Hippocampal formation (tissue), 2 donors: ENCODE data around the gene CDK14.
A peak's percentile ranks its signal among the peaks of the same experiment; 100 is the strongest.

Source experiments
- DNase-seq, 2 donors: peaks; one replicate each; lab custom pipeline; 2025; lab: John Stamatoyannopoulos, UW

Gene CDK14

DNA sequence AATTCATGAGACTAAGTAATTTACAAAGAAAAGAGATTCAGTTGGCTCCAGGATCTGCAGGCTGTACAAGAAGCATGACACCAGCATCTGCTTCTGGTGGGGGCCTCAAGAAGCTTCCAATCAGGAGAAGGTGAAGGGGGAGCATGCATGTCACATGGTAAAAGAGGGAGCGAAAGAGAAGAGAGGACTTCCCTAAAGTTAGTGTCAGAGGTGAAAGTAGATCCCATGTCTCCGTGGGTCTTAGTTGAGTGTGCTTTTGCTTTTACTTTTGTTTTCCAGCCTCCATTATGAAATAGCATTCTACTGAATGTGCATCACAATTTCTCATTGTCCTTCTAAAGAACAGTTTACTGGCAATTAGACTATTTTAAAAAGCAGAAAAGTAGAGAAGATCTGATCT lies 454.6 kb downstream of the CDK14 start:
- DNase-seq, result no peak

GRCh38 chr7:91051966-91052365 lies 455.8 kb downstream of the CDK14 start:
- DNase-seq, result no peak

- DNase-seq, result no peak
Measured at GRCh38 chr7:91054374-91054773, 458.3 kb downstream of the CDK14 start.

DNA sequence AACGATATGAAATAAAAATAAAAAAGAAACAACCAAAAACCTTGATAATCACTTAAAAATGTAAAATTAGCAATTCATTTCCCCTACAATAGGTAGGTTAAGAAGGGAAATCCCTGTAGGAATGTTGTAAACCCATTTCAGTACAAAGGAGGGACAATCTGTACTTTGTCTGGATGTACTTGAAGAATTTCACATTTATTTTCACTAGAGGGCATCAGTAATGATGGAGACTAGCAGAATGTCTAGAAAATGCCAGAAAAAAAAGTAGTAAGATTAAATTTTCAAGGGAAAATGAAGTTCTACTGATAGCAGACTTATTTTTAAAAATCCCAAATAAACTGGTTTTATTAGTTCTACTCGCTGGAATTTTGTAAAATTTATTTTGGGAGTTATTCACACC lies 459.1 kb downstream of the CDK14 start:
- no peak for DNase-seq

DNA sequence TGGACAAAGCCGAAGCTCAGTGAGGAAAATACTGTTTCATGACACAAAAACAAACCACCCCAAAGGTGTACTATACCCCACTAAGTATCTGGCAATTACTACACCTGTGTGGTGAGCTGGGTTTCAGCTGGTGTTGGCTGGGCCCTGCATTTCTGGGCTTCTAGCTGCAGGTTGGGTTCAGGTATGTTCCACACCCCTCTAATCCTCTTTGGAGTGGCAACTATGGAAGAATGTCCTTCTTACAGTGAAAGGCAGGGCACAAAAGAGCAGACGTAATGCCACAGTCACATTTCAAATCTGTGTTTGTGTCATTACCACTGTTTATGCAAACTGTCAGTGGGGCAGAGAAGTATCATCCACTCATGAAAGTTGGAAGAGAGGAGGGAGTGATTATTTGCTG lies 466.6 kb downstream of the CDK14 start:
- no peak for DNase-seq

- DNase-seq, result no peak
Measured at GRCh38 chr7:91064052-91064451, 467.9 kb downstream of the CDK14 start.

GRCh38 chr7:91064938-91065337 lies 468.8 kb downstream of the CDK14 start:
- no peak for DNase-seq

GRCh38 chr7:91066627-91067026 lies 470.5 kb downstream of the CDK14 start:
- no peak for DNase-seq

GRCh38 chr7:91067242-91067641 lies 471.1 kb downstream of the CDK14 start:
- DNase-seq, result no peak

- DNase-seq, result no peak
Measured at GRCh38 chr7:91068136-91068795, 472.1 kb downstream of the CDK14 start.

- no peak for DNase-seq
Measured at GRCh38 chr7:91069146-91069545, 473.0 kb downstream of the CDK14 start.

- DNase-seq, result no peak
Measured at GRCh38 chr7:91079487-91079886, 483.4 kb downstream of the CDK14 start.

DNA sequence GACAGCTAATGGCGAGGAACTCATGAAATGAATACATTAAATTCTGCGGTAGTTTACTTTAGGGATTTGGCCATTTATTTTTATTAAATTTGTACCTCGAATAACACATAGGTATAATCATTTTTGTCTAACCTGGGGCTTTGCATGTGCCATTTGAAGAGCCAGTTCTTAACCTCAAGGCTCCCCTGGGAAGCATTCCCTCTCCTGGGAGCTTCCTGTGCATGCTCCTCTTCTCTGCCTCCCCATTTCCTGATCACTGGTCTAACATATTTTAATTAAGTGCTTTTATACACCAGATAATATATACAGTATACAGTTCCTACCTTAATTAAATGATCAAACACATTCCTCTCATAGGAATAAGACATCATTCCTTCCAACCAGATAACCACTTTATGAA lies 484.2 kb downstream of the CDK14 start:
- DNase-seq, result no peak

- no peak for DNase-seq
Measured at GRCh38 chr7:91082038-91082437, 485.9 kb downstream of the CDK14 start.

- peak in 1 of 2 donors; percentile 32 for DNase-seq
Measured at GRCh38 chr7:91082852-91083495, 486.9 kb downstream of the CDK14 start.

- DNase-seq, result no peak
Measured at GRCh38 chr7:91083855-91084644, 487.9 kb downstream of the CDK14 start.

DNA sequence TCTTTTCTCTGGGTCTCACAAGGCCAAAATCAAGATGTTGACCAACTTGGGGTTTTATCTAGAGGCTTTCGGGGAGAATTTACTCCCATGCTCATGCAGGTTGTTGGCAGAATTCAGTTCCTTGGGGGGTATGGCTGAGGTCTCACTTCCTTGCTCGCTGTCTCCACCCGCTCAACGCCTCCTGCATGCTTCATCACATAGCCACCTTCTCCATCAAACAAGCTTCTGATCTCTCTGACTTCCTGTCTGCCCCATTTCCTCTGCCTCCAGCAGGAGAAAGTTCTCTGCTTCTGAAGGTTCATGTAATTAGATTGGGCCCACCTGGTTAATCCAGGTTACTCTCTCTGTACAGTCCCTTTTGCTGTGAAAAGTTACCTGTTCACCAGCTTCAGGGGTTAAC lies 489.1 kb downstream of the CDK14 start:
- DNase-seq, result no peak

GRCh38 chr7:91086200-91086599 lies 490.1 kb downstream of the CDK14 start:
- no peak for DNase-seq

GRCh38 chr7:91088156-91088555 lies 492.0 kb downstream of the CDK14 start:
- no peak for DNase-seq

- no peak for DNase-seq
Measured at GRCh38 chr7:91088691-91089090, 492.6 kb downstream of the CDK14 start.

GRCh38 chr7:91089382-91089963 lies 493.4 kb downstream of the CDK14 start:
- DNase-seq, result no peak

- no peak for DNase-seq
Measured at GRCh38 chr7:91090684-91091083, 494.6 kb downstream of the CDK14 start.

- no peak for DNase-seq
Measured at GRCh38 chr7:91091631-91092030, 495.5 kb downstream of the CDK14 start.
